Choroid plexus epithelial cell (primary cell): ENCODE results near the gene TSPAN18.

ENCODE experiments used
- DNase-seq: peaks from one replicate; pipeline ENCODE4 v3.0.0-alpha.2; 2010; ENCODE audit warnings: low read depth
- H3K4me3 ChIP-seq: 2 replicates; pipeline ENCODE4 v1.5.1; 2011; ENCODE audit warnings: low read depth, mild to moderate bottlenecking, control low read depth, low read length, moderate library complexity
- CTCF ChIP-seq: conservative IDR thresholded peaks from 2 replicates; pipeline ENCODE4 v1.5.1; 2011; ENCODE audit warnings: low read depth, mild to moderate bottlenecking, control low read depth, inconsistent platforms, low read length, moderate library complexity

TSPAN18 gene

DNA sequence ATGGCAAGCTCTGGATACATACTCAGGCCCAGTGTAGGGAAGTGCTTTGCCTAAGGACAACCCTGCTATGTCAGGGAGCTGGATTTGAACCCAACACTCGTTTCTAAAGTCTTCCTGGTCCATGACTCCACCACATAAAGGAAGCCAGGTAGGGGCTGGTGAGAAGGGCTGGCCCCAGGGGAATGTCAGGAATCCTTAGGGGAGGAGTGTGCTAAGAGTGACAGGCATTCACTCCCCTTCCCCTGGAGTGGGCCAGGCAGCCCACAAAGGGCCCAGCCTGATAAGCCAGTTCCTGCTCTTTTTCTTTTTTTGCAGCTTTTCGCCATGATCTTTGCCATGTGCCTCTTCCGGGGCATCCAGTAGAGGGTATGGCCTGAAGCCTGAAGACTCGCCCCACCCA is 202.1 kb downstream of the TSPAN18 start:
- no peak for DNase-seq
- H3K4me3 ChIP-seq, result no peak overlapping the region
- no peak for TF ChIP-seq CTCF

GRCh38 chr11:44930588-44931302 is 204.0 kb downstream of the TSPAN18 start:
- no peak for TF ChIP-seq CTCF
- no peak for DNase-seq
- no peak overlapping the region for H3K4me3 ChIP-seq

DNA sequence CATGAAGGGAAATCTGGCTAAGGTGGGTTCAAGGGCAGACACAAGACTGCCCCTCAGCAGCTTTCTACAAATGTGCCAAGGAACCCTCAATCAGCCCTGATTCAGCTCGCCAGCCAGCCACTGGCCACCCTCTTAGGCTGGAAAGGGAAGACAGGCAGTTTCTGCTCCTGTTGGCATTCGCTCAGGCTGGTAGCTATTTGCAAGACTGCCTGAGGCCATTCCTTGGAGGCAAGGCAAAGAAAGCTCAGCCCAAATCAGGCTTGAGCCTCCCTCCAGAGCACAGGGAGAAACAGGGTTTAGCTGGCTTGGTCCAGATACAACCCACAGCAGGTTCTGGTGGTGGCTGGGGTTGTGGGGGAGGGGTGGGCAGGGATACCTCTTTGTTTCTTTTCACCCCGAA is 204.7 kb downstream of the TSPAN18 start:
- no peak for TF ChIP-seq CTCF
- DNase-seq, result no peak
- no peak overlapping the region for H3K4me3 ChIP-seq

DNA sequence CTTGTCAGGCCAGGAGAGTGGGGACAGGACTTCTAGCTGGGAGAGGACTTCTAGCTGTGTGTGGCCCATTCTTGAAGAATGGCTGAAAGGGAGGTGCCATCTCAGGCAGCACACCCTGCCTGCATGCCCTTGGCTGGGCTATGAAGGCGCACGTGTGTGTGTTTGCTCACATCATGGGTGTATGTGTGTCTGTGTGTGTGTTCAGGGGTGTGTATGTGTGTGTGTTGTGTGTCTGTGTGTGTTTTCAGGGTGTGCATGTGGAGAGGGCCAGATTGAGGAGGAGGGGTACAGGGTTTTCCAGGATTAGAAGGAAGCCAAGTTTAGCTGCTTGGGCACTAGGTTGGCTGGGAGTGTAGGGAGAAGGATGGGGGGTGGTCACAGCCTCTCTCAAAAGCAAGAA is 207.3 kb downstream of the TSPAN18 start:
- DNase-seq, result no peak
- H3K4me3 ChIP-seq, result no peak overlapping the region
- no peak for TF ChIP-seq CTCF

DNA sequence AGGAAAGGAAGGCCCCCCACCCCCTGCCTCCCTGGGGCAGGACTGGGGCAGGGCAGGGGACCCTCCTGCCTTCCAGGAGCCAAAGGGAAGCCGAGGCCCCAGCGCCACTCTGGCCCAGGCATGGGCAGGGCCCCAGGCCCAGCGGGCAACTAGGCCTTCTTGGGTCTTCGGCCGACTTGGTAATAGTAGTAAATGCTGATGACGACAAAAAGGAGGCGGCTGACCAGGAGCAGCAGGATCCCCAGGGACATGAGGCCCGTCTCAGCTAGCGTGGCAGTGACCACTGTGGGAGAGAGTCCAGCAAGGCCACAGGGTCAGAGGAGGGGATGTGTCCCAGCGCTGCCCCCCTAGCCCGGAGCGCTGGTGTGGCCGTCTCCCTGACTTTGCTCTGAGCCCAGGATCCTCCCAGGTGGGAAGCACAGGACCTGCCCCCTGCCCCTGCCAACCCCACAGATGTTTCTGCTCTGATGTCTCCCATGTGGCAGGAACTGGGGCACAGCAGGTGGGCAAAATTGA is 208.0 kb downstream of the TSPAN18 start:
- H3K4me3 ChIP-seq, result no peak overlapping the region
- TF ChIP-seq CTCF, result no peak
- DNase-seq, result no peak

DNA sequence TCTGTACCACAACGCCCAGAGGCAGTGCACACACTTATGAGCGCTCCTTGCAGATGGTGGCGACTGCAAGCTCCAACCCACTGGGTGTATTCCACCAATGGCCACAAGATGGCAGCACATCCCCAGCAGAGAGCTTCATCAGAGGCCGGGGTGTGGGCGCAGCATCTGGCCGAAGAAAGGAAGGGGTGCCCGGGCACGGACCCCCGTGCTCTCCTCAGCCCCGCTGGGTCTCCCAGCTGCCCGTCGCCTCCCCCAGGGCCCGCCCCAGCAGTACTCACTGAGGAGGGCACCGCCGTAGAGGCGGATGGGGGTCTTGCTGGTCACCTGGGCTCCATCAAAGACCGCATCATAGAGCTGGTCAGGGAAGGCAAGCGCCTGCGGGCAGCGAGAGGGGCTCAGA is 209.8 kb downstream of the TSPAN18 start:
- peak; percentile 91 for DNase-seq

More for the DNA sequence above, 209.8 kb downstream of the TSPAN18 start:
- no peak overlapping the region for H3K4me3 ChIP-seq
- peak; percentile 94 for TF ChIP-seq CTCF
